Loucy (cell line): Measurements from ENCODE around the gene TMEM42.

ENCODE experiments used
- CTCF ChIP-seq: fragments of 200-600 bp; sonication (generic); conservative IDR thresholded peaks from 2 replicates; pipeline ENCODE4 v1.5.1; 2014; ENCODE audit warnings: mild to moderate bottlenecking, antibody characterized with exemption, low read length
- EZH2phosphoT487 ChIP-seq: fragments of 200-600 bp; IDR thresholded peaks from 2 replicates; pipeline ENCODE4 v1.6.1; 2018; ENCODE audit warnings: antibody characterized with exemption, mild to moderate bottlenecking, moderate library complexity, borderline replicate concordance

- no peak for TF ChIP-seq CTCF
- no peak for TF ChIP-seq EZH2phosphoT487
Measured at GRCh38 chr3:44909063-44909462, 47.4 kb downstream of the TMEM42 start.
